SK-N-MC (cell line): ENCODE data around the gene CBY3.
A peak's percentile ranks its signal among the peaks of the same experiment; 100 is the strongest.
"Not testable (repeated sequence)": the region's sequence is repeated elsewhere in the genome, so short reads cannot be mapped to it uniquely, and the experiment has no call there.

Experiments
- DNase-seq: peaks from one replicate; pipeline ENCODE4 v3.0.0-alpha.2; 2011; ENCODE audit warnings: low read depth, low spot score
- H3K27ac ChIP-seq: fragments of 200-600 bp; sonication (generic); 2 replicates; pipeline ENCODE4 v1.5.1; 2016; ENCODE audit warnings: mixed run types
- H3K36me3 ChIP-seq: fragments of 200-600 bp; sonication (generic); 2 replicates; pipeline ENCODE4 v1.6.1; 2017; ENCODE audit warnings: antibody characterized with exemption, low read length, mixed read lengths; ENCODE audit not compliant: insufficient read depth
- H3K4me3 ChIP-seq: fragments of 200-600 bp; sonication (generic); 2 replicates; pipeline ENCODE4 v1.5.1; 2016
- H3K9ac ChIP-seq: fragments of 200-600 bp; sonication (generic); 2 replicates; pipeline ENCODE4 v1.8.0; 2017; ENCODE audit warnings: mixed run types, mixed read lengths; ENCODE audit not compliant: insufficient read length
- H3K9me3 ChIP-seq: fragments of 200-600 bp; sonication (generic); 2 replicates; pipeline ENCODE4 v1.6.1; 2017; ENCODE audit warnings: low read depth, mild to moderate bottlenecking, antibody characterized with exemption, low read length, moderate library complexity, mixed read lengths
- EZH2 ChIP-seq: fragments of 200-600 bp; sonication (generic); IDR thresholded peaks from one replicate; pipeline ENCODE4 v1.6.1; 2017; ENCODE audit warnings: antibody characterized with exemption
- FOXP2 ChIP-seq: optimal IDR thresholded peaks from 2 replicates; pipeline ENCODE3; 2011; ENCODE audit warnings: mild to moderate bottlenecking, moderate library complexity; ENCODE audit not compliant: insufficient read depth; ENCODE audit errors: extremely low read length, control extremely low read depth
- POLR2AphosphoS5 ChIP-seq: IDR thresholded peaks from 2 replicates; pipeline ENCODE4 v1.6.1; 2012; ENCODE audit warnings: mild to moderate bottlenecking, low read depth, low read length, borderline replicate concordance

Gene CBY3

DNA sequence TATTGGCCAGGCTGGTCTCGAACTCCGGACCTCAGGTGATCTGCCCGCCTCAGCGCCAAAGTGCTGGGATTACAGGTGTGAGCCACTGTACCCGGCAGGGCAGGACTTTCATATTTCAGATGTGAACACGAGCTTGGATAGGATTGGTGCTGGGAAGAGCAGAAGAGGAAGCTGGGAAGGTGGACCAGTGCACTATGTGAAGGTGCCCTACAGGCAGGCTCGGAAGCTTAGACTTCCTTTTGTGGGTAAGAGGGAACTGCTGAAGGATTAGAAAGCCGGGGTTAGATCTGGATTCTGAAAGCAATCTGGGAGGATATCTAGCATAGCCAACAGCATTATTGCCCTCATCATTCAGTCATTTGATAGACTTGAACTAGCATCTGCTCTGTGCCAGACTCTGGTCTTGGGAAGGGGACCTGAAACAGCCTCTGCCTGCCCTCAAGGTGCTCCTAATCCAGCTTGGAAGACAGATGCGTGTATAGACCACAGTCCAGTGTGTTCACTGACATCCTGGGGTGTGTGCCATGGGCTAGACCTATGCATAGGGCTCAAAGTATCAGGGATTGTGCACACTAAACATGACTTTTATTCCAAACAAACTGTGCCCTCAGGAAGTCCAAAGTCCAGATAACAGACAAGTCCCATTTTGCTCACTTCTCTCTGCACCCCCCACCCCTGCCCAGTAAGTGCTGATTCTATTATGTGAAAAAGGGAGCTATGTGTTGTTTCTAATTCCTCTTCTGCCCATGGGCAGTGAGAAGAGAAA is 637 bp downstream of the CBY3 start:
- Histone ChIP-seq H3K9me3 (no peaks in the 10 kb centered on the region), H3K9ac (no peak overlapping the region), H3K36me3 (no peaks in the 10 kb centered on the region), H3K4me3 (no peak overlapping the region), H3K27ac (no peak overlapping the region)
- TF ChIP-seq POLR2AphosphoS5, result no peak
- no peak for TF ChIP-seq EZH2
- no peak for TF ChIP-seq FOXP2
- DNase-seq, result no peak

DNA sequence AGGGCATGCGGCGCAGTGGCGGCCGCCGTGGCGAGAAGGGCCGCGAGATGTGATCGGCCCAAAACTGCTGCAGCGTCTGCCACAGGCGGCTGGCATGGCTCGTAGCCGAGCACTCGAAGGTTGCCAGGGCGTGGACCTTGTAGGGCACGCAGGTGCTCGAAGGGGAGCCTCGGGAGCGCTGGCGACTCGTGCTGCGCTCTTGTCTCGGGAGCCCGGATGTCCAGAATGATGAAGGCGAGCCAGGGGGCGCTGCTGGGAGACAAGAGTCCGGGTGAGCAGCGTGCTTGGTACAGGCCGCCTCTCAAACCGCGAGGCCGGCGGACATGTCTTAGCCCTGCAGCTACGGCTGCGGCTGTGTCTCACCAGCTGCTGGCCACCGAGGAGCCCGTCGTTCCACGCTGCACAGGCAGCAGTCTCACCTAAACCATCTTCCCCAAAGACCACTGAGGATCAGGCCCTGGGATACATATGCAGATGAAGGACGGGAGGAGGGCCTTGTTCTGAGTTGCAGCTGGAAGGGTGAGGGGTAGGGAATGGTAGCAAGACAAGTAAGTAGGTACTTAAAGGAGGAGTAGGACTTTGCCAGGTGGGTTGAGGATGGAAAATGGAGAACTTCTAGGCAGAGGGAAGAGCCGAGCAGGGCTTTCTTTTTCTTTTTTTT is 1.7 kb downstream of the CBY3 start:
- H3K27ac ChIP-seq, result no peak overlapping the region; the same call in 1 of the 2 replicates
- TF ChIP-seq POLR2AphosphoS5, result no peak
- TF ChIP-seq FOXP2, result no peak
- peak overlapping the region; percentile 91 for H3K9ac ChIP-seq
- no peaks in the 10 kb centered on the region for H3K36me3 ChIP-seq
- H3K4me3 ChIP-seq, result peak overlapping the region; percentile 85
- no peak for DNase-seq
- no peaks in the 10 kb centered on the region for H3K9me3 ChIP-seq

DNA sequence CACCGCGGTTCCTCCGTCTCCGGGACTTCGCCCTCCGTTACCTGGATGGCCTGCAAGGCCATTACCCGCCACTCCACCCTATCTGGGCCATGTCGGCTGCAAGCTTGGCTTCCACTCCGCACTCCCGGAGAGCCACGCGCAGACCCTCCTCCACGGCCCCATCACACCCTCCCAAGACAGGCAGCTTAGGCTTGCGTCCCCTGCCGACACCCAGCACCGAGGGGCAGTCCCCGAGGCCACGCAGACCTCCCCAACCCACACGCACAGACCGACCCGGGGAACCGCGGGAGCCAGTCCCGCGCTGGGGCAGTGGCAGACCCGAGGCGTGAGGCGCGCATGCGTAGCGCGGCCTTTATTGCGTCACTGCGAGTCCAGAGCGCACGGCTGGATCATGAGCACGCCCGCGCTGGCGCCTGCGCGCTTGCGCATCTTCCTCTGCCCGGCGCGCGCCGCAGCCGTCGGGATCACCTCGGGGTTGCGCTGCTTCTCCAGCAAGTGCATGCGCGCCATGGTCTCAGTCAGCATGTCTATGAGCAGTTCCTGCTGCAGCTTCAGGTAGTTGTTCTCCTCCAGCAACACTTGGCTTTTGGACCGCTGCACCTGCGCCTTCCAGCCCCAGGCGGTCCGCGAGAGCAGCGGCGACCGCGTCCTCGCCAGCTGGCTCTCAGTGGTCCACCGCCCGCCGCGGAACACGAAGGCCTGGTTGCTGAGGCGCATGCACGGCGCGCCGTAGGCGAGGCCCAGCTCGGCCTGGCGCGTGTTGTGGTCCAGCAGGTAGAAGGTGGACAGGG is 2.4 kb downstream of the CBY3 start:
- TF ChIP-seq EZH2 (no peak), FOXP2 (peak; percentile 79), POLR2AphosphoS5 (peak; percentile 100)
- peak overlapping the region; percentile 91 for H3K9ac ChIP-seq
- peak; percentile 76 for DNase-seq
- peak overlapping the region; percentile 75 for H3K27ac ChIP-seq
- no peaks in the 10 kb centered on the region for H3K36me3 ChIP-seq
- H3K9me3 ChIP-seq, result no peaks in the 10 kb centered on the region
- H3K4me3 ChIP-seq, result peak overlapping the region; percentile 85

- no peaks in the 10 kb centered on the region for H3K36me3 ChIP-seq
- H3K9ac ChIP-seq, result no peak overlapping the region
- H3K9me3 ChIP-seq, result no peaks in the 10 kb centered on the region
- no peak overlapping the region for H3K4me3 ChIP-seq
- no peak overlapping the region for H3K27ac ChIP-seq
- TF ChIP-seq EZH2 (no peak), POLR2AphosphoS5 (no peak), FOXP2 (no peak)
- DNase-seq, result no peak
Observed at GRCh38 chr5:179668391-179668790, 12.4 kb downstream of the CBY3 start.

DNA sequence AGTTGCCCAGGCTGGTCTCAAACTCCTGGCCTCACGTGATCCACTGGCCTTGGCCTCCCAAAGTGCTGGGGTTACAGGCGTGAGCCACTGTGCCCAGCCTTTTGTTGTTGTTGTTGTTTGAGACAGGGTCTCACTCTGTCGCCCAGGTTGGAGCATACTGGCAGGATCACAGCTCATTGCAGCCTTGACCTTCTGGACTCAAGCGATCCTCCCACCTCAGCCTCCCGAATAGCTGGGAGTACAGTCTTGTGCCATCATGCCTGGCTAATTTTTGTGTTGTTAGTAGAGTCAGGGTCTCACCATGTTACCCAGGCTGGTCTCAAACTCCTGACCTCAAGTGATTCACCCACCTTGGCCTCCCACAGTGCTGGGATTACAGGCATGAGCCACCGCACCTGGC is 19.2 kb downstream of the CBY3 start:
- not testable (repeated sequence) for H3K36me3 ChIP-seq, H3K9ac ChIP-seq, DNase-seq, H3K9me3 ChIP-seq, H3K4me3 ChIP-seq, H3K27ac ChIP-seq

- not testable (repeated sequence) for H3K36me3 ChIP-seq, DNase-seq, H3K27ac ChIP-seq, H3K9me3 ChIP-seq
- H3K9ac ChIP-seq, result peak overlapping the region; percentile 63
- peak overlapping the region; percentile 81 for H3K4me3 ChIP-seq
Observed at GRCh38 chr5:179658179-179658856, 22.5 kb downstream of the CBY3 start.

GRCh38 chr5:179657302-179658178 is 23.3 kb downstream of the CBY3 start:
- H3K9me3 ChIP-seq, H3K4me3 ChIP-seq, DNase-seq, H3K27ac ChIP-seq, H3K9ac ChIP-seq, H3K36me3 ChIP-seq: not testable (repeated sequence)

- not testable (repeated sequence) for H3K4me3 ChIP-seq, H3K9me3 ChIP-seq, H3K27ac ChIP-seq, DNase-seq, H3K9ac ChIP-seq, H3K36me3 ChIP-seq
Observed at GRCh38 chr5:179653135-179653534, 27.7 kb downstream of the CBY3 start.

DNA sequence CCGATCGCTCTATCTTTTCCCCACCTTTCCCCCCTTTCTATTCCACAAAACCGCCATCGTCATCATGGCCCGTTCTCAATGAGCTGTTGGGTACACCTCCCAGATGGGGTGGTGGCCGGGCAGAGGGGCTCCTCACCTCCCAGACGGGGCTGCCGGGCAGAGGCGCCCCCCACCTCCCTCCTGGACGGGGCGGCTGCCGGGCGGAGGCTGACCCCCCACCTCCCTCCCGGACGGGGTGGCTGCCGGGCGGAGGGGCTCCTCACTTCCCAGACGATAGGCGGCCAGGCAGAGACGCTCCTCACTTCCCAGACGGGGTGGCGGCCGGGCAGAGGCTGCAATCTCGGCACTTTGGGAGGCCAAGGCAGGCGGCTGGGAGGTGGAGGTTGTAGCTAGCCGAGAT is 30.6 kb downstream of the CBY3 start:
- H3K36me3 ChIP-seq, H3K27ac ChIP-seq, H3K4me3 ChIP-seq, H3K9ac ChIP-seq, DNase-seq, H3K9me3 ChIP-seq: not testable (repeated sequence)

DNA sequence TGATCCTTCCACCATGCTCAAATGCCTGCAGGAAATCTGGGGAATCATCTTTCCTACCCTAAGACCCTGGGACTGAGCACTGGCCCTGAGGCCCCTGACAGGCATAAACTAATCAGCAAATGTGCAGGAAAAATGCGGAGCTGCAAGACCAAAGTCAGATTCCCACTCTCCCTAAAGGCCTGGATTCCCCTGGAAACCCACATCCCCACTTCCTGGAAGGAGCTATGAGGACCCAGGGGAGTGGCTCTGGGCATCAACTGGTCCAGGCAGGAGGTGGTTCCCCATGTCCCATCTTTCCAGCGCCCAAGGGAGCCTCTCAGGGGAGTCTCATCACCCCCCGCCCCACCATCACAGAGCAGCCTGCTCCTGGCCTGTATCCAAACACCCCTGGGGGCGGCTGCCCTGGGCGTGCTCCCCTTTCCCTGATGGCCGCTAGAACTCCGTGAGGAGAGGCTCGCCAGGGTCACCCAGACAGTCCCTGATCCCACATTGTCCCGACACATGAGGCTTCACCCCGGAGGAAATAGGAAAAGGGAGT is 31.6 kb downstream of the CBY3 start:
- not testable (repeated sequence) for DNase-seq, H3K4me3 ChIP-seq, H3K27ac ChIP-seq

More for the DNA sequence above, 31.6 kb downstream of the CBY3 start:
- not testable (repeated sequence) for H3K9me3 ChIP-seq, H3K9ac ChIP-seq, H3K36me3 ChIP-seq
